SH-SY5Y (cell line): ENCODE measurements around the gene SFT2D1.

Experiments used
- GATA2 ChIP-seq: IDR thresholded peaks from 2 replicates; pipeline ENCODE4 v1.6.1; 2011; ENCODE audit warnings: mild to moderate bottlenecking, low read depth, low read length
- GATA3 ChIP-seq: IDR thresholded peaks from 2 replicates; pipeline ENCODE4 v1.6.1; 2011; ENCODE audit warnings: low read depth, mild to moderate bottlenecking, low read length, moderate library complexity

- TF ChIP-seq GATA3 (no peak), GATA2 (no peak)
These were observed 59.8 kb downstream of the SFT2D1 start for GRCh38 chr6:166282394-166283032.
